K562 (cell line): ENCODE data around the gene CHRNB4. TPM values are rescaled to one million over a fixed set of nuclear protein-coding genes. Genes with fewer than 3 reads are reported as not detected.

ENCODE experiments used
- ATF1 ChIP-seq, 2 experiments: fragments of 450-650 bp in 1 of 2; IDR thresholded peaks; 2 replicates each; pipeline ENCODE4 v1.6.1; 2016; ENCODE audit warnings: missing compliant biosample characterization in 1 of 2, missing genetic modification characterization in 1 of 2
- ERF ChIP-seq: fragments of 450-650 bp; formaldehyde crosslinking; IDR thresholded peaks from 2 replicates; pipeline ENCODE4 v1.4.0; 2020; ENCODE audit warnings: mild to moderate bottlenecking, mixed read lengths
- HDGF ChIP-seq: fragments of 450-650 bp; IDR thresholded peaks from 2 replicates; pipeline ENCODE4 v1.6.1; 2016
- IRF1 ChIP-seq: sonication (generic); formaldehyde crosslinking; IDR thresholded peaks from 2 replicates; pipeline ENCODE4 v1.8.0; 2022; ENCODE audit warnings: missing genetic modification reagents, mild to moderate bottlenecking, borderline replicate concordance
- TCFL5 ChIP-seq: fragments of 250-450 bp; sonication (Bioruptor Pico); conservative IDR thresholded peaks from 2 replicates; pipeline ENCODE4 v1.6.1; 2021; ENCODE audit warnings: mild to moderate bottlenecking, moderate library complexity, matching md5 sums
- THRAP3 ChIP-seq: fragments of 450-650 bp; IDR thresholded peaks from 2 replicates; pipeline ENCODE4 v1.6.1; 2016; ENCODE audit warnings: mild to moderate bottlenecking, inconsistent platforms, borderline replicate concordance
- ZBTB11 ChIP-seq, 3 experiments: fragments of 200-800 bp in 1 of 3; fragments of 250-450 bp in 1 of 3; fragments of 450-650 bp in 1 of 3; sonication (Bioruptor Pico) in 1 of 3; sonication (Bioruptor generic) in 1 of 3; formaldehyde crosslinking in 1 of 3; IDR thresholded peaks; 2 replicates each; pipeline versions ENCODE4 v1.6.1 to v1.8.0; 2016 to 2022; ENCODE audit warnings: mild to moderate bottlenecking in 2 of 3, missing genetic modification characterization in 2 of 3, missing compliant biosample characterization in 1 of 3, moderate library complexity in 1 of 3
- ZHX1 ChIP-seq: fragments of 150-350 bp; conservative IDR thresholded peaks from 2 replicates; pipeline ENCODE4 v1.6.1; 2014; ENCODE audit warnings: low read length
- ZSCAN32 ChIP-seq: fragments of 450-650 bp; formaldehyde crosslinking; IDR thresholded peaks from 2 replicates; pipeline ENCODE4 v1.4.0; 2020; ENCODE audit warnings: mild to moderate bottlenecking, moderate library complexity
- polyA plus RNA-seq, 8 experiments: library from polyadenylated mRNA; depleted of rRNA in 4 of 8; stranded (reverse) in 5 of 8; unstranded in 3 of 8; fragments of >200 nt; fragmentation: Nextera tagmentation in 2 of 8; fragmentation: Illumina TruSeq in 1 of 8; extraction: Ambion mirVana in 2 of 8; extraction: Trizol in 1 of 8; gene quantifications; 2 replicates each; pipeline versions ENCODE4 v1.2.1 to v1.2.3, GENCODE V29; 2011 to 2014; ENCODE audit warnings: inconsistent platforms in 1 of 8, missing spikeins in 1 of 8
- total RNA-seq, 7 experiments: library from RNA; depleted of rRNA in 6 of 7; stranded (reverse); fragments of >200 nt in 6 of 7; fragmentation: Illumina TruSeq in 2 of 7; extraction: Trizol in 2 of 7; gene quantifications; 2 replicates each; pipeline versions ENCODE4 v1.2.1 to v1.2.3, GENCODE V29; 2011 to 2021; ENCODE audit warnings: low replicate concordance in 1 of 7

The CHRNB4 gene
- total and polyA plus RNA-seq, 9 of the 15 experiments (the other 6 are each of a cell fraction or from before 2014, with no cell fraction given): 0.08 to 0.18 TPM; not detected in 7

- no peak for TF ChIP-seq ZBTB11 (CRISPR knock-in tag; IDR thresholded peaks at IDR 0.05)
- no peak for TF ChIP-seq THRAP3
- no peak for TF ChIP-seq TCFL5 (CRISPR knock-in tag)
- no peak for TF ChIP-seq ERF
- TF ChIP-seq IRF1 (CRISPR knock-in tag): no peak
- no peak for TF ChIP-seq ATF1 (CRISPR knock-in tag; IDR thresholded peaks at IDR 0.05)
- TF ChIP-seq ATF1 (tag; IDR thresholded peaks at IDR 0.05): no peak
- TF ChIP-seq HDGF: no peak
- TF ChIP-seq ZSCAN32 (CRISPR knock-in tag): no peak
- TF ChIP-seq ZHX1: no peak
Measured at GRCh38 chr15:78675206-78675605, 34.2 kb upstream of the CHRNB4 start (continued).
